ENCODE measurements around the gene ZNF429. TPM values are rescaled to one million over a fixed set of nuclear protein-coding genes. Genes with fewer than 3 reads are reported as not detected.

The ZNF429 gene
- total and polyA plus RNA-seq, 2 donors (not counting 3 experiments of a cell fraction or from before 2014, with no cell fraction given) = 2.1 to 2.6 TPM

- Histone ChIP-seq H3K4me3 (replicated peaks in 1 of 3; ENCODE audit: insufficient read depth in 1 of 3, low read depth in 1 of 3, low read length in 3 of 3) (no peak overlapping the region), H3K36me3 (ENCODE audit: control insufficient read depth in 2 of 2, extremely low read depth in 1 of 2, insufficient read depth in 2 of 2, low read length in 2 of 2) (no peaks in the 10 kb centered on the region), H3K4me2 (ENCODE audit: insufficient read depth, low read length) (no peak overlapping the region), H3K9ac (replicated peaks; ENCODE audit: extremely low read depth, insufficient read depth, low read length) (no peak overlapping the region), H3K27me3 (ENCODE audit: control insufficient read depth in 2 of 2, insufficient read depth in 2 of 2, low read length in 2 of 2) (no peaks in the 10 kb centered on the region), H3K9me1 (replicated peaks; ENCODE audit: control insufficient read depth, extremely low read depth, insufficient read depth, low read length) (no peaks in the 10 kb centered on the region), H3K27ac (ENCODE audit: insufficient read depth, low read depth, low read length) (no peak overlapping the region), H3K4me1 (ENCODE audit: control insufficient read depth, extremely low read depth, insufficient read depth, low read length) (no peaks in the 10 kb centered on the region), H3K79me2 (ENCODE audit: control insufficient read depth, insufficient read depth, low read length) (no peaks in the 10 kb centered on the region), H4K20me1 (replicated peaks; ENCODE audit: control insufficient read depth, extremely low read depth, insufficient read depth, low read length) (no peaks in the 10 kb centered on the region), H2AFZ (ENCODE audit: low read depth, low read length) (no peak overlapping the region), H3K9me3 (replicated peaks; ENCODE audit: control insufficient read depth, insufficient read depth, low read length) (no peaks in the 10 kb centered on the region)
- BruUV-seq (replicated peaks) = no TSS peak
- ChIA-PET CTCF (no interaction called here), POLR2A (no interaction called here)
- TF ChIP-seq MYC (IDR thresholded peaks at IDR 0.05; ENCODE audit: low read depth, low read length) (no peak), CTCF (IDR thresholded peaks at IDR 0.05; ENCODE audit: extremely low read depth in 1 of 2, insufficient read depth in 1 of 2, low read depth in 1 of 2, low read length in 2 of 2) (no peak), MAX (IDR thresholded peaks at IDR 0.05; ENCODE audit: insufficient read depth, insufficient read length) (no peak), POLR2AphosphoS5 (IDR thresholded peaks at IDR 0.05; ENCODE audit: insufficient read depth, low read depth, low read length) (no peak), EZH2 (IDR thresholded peaks at IDR 0.05; ENCODE audit: borderline replicate concordance, low read depth, low read length, severe bottlenecking) (no peak), FOS (IDR thresholded peaks at IDR 0.05; ENCODE audit: borderline replicate concordance, insufficient read depth, low read length) (no peak), JUN (IDR thresholded peaks at IDR 0.05; ENCODE audit: borderline replicate concordance, insufficient read depth, insufficient read length, low read depth) (no peak), GATA2 (IDR thresholded peaks at IDR 0.05; ENCODE audit: insufficient read depth, insufficient read length, low read depth, low read length) (no peak), POLR2A (IDR thresholded peaks at IDR 0.05; ENCODE audit: low read depth, low read length) (no peak)
- DNase-seq (ENCODE audit: low read depth, low spot score) = no peak
- intact Hi-C loops (cut with micrococcal nuclease) (no loop called here), dilution Hi-C loops (cut with MboI; ENCODE audit: extremely low pct_ligation_motif_present, low sequenced_read_pairs) (no loop called here)
- FAIRE-seq = no peak
Observed at GRCh38 chr19:21498651-21499050, 6.8 kb upstream of the ZNF429 start.

All from endothelial cell of umbilical vein (primary cell).